ENCODE measurements around the gene ALX3. TPM values are rescaled to one million over a fixed set of nuclear protein-coding genes. Genes with fewer than 3 reads are reported as not detected.

Gene ALX3
- total and polyA plus RNA-seq, 4 donors = not detected

Other genes with a start within 250 kb of the ALX3 start
- gene CSF1, start 159.8 kb downstream of the ALX3 start, total RNA-seq = 10 to 100 TPM; 66.8 to 69.1 TPM
- 10 to 100 TPM in 1 of 2 donors, 1 to 10 TPM in 1; 5.0 to 31.4 TPM for gene CSF1, start 159.8 kb downstream of the ALX3 start, polyA plus RNA-seq
- 10 to 100 TPM; 69.0 to 79.0 TPM for gene AHCYL1, start 85.9 kb downstream of the ALX3 start, total RNA-seq
- 10 to 100 TPM; 41.9 to 50.0 TPM for gene AHCYL1, start 85.9 kb downstream of the ALX3 start, polyA plus RNA-seq
- 10 to 100 TPM; 28.6 to 45.9 TPM for gene STRIP1, start 36.0 kb downstream of the ALX3 start, total RNA-seq
- 10 to 100 TPM in 1 of 2 donors, 1 to 10 TPM in 1; 8.3 to 26.0 TPM for gene STRIP1, start 36.0 kb downstream of the ALX3 start, polyA plus RNA-seq
- not detected for gene UBL4B, start 41.8 kb upstream of the ALX3 start, total RNA-seq
- not detected for gene UBL4B, start 41.8 kb upstream of the ALX3 start, polyA plus RNA-seq
- under 1 TPM; 0.21 to 0.49 TPM for gene SLC6A17, start 79.8 kb upstream of the ALX3 start, total RNA-seq
- gene SLC6A17, start 79.8 kb upstream of the ALX3 start, polyA plus RNA-seq = under 1 TPM in 1 of 2 donors, not detected in 1; 0.18 TPM
- gene KCNC4, start 139.6 kb upstream of the ALX3 start, total RNA-seq = 10 to 100 TPM; 18.2 to 22.6 TPM
- gene KCNC4, start 139.6 kb upstream of the ALX3 start, polyA plus RNA-seq = 1 to 10 TPM in 1 of 2 donors, under 1 TPM in 1; 0.75 to 4.8 TPM